ENCODE measurements around the gene CFHR3. TPM values are rescaled to one million over a fixed set of nuclear protein-coding genes. Genes with fewer than 3 reads are reported as not detected.
"Not testable (repeated sequence)": the region's sequence is repeated elsewhere in the genome, so short reads cannot be mapped to it uniquely, and the experiment has no call there.

The CFHR3 gene
- total RNA-seq, 1 experiment from 2014 or later: not detected

- H3K36me3 Mint-ChIP-seq (ENCODE audit: insufficient read depth, unreplicated experiment): no peaks in the 10 kb centered on the region
- TF ChIP-seq, protein P1, sequence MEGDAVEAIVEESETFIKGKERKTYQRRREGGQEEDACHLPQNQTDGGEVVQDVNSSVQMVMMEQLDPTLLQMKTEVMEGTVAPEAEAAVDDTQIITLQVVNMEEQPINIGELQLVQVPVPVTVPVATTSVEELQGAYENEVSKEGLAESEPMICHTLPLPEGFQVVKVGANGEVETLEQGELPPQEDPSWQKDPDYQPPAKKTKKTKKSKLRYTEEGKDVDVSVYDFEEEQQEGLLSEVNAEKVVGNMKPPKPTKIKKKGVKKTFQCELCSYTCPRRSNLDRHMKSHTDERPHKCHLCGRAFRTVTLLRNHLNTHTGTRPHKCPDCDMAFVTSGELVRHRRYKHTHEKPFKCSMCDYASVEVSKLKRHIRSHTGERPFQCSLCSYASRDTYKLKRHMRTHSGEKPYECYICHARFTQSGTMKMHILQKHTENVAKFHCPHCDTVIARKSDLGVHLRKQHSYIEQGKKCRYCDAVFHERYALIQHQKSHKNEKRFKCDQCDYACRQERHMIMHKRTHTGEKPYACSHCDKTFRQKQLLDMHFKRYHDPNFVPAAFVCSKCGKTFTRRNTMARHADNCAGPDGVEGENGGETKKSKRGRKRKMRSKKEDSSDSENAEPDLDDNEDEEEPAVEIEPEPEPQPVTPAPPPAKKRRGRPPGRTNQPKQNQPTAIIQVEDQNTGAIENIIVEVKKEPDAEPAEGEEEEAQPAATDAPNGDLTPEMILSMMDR (IDR thresholded peaks at IDR 0.05; ENCODE audit: unreplicated experiment): no peak
- CTCF ChIA-PET: no interaction called here
- no peak overlapping the region for H3K27ac Mint-ChIP-seq (ENCODE audit: low read depth, unreplicated experiment)
- no peak for DNase-seq (ENCODE audit: unreplicated experiment)
- H3K4me3 Mint-ChIP-seq (ENCODE audit: unreplicated experiment): no peak overlapping the region
- BruUV-seq (replicated peaks): no TSS peak
- H3K4me1 Mint-ChIP-seq (ENCODE audit: insufficient read depth, unreplicated experiment): no peaks in the 10 kb centered on the region
- H3K27me3 Mint-ChIP-seq (ENCODE audit: insufficient read depth, unreplicated experiment): no peaks in the 10 kb centered on the region
- intact Hi-C loops (cut with micrococcal nuclease): no loop called here
- peaks cover 7% of the 10 kb centered on the region for H3K9me3 Mint-ChIP-seq (ENCODE audit: unreplicated experiment)
- POLR2A ChIA-PET: no interaction called here
These were observed 23.3 kb downstream of the CFHR3 start for GRCh38 chr1:196797891-196798290.

- H3K27ac Mint-ChIP-seq (ENCODE audit: low read depth, unreplicated experiment); intact Hi-C loops (cut with micrococcal nuclease); POLR2A ChIA-PET; H3K4me1 Mint-ChIP-seq (ENCODE audit: insufficient read depth, unreplicated experiment); H3K9me3 Mint-ChIP-seq (ENCODE audit: unreplicated experiment); H3K27me3 Mint-ChIP-seq (ENCODE audit: insufficient read depth, unreplicated experiment); H3K4me3 Mint-ChIP-seq (ENCODE audit: unreplicated experiment); H3K36me3 Mint-ChIP-seq (ENCODE audit: insufficient read depth, unreplicated experiment); DNase-seq (ENCODE audit: unreplicated experiment); BruUV-seq (replicated peaks): not testable (repeated sequence)
- CTCF ChIA-PET: interaction anchor here (0.7 kb wide), 1 partner anchor 295 kb away, joined by 3 read pairs; no protein-coding TSS in a partner anchor
These were observed 27.3 kb downstream of the CFHR3 start for GRCh38 chr1:196801920-196802319.

- BruUV-seq (replicated peaks): no TSS peak
- Mint-ChIP-seq H3K27me3 (ENCODE audit: insufficient read depth, unreplicated experiment) (no peaks in the 10 kb centered on the region), H3K9me3 (ENCODE audit: unreplicated experiment) (no peaks in the 10 kb centered on the region), H3K4me1 (ENCODE audit: insufficient read depth, unreplicated experiment) (no peaks in the 10 kb centered on the region), H3K4me3 (ENCODE audit: unreplicated experiment) (no peak overlapping the region), H3K27ac (ENCODE audit: low read depth, unreplicated experiment) (no peak overlapping the region), H3K36me3 (ENCODE audit: insufficient read depth, unreplicated experiment) (no peaks in the 10 kb centered on the region)
- intact Hi-C loops (cut with micrococcal nuclease): no loop called here
- CTCF ChIA-PET: interaction anchor here (0.6 to 1.1 kb wide), 2 partner anchors 18 to 360 kb away, joined by 3 read pairs; no protein-coding TSS in a partner anchor
- POLR2A ChIA-PET: no interaction called here
- no peak for DNase-seq (ENCODE audit: unreplicated experiment)
- TF ChIP-seq, protein P1 (IDR thresholded peaks at IDR 0.05; ENCODE audit: unreplicated experiment): no peak
These were observed 34.0 kb downstream of the CFHR3 start for GRCh38 chr1:196808529-196809235.

GRCh38 chr1:196817442-196817841, 42.8 kb downstream of the CFHR3 start:
- H3K4me3 Mint-ChIP-seq (ENCODE audit: unreplicated experiment); POLR2A ChIA-PET; H3K36me3 Mint-ChIP-seq (ENCODE audit: insufficient read depth, unreplicated experiment); H3K27me3 Mint-ChIP-seq (ENCODE audit: insufficient read depth, unreplicated experiment); CTCF ChIA-PET; H3K4me1 Mint-ChIP-seq (ENCODE audit: insufficient read depth, unreplicated experiment); intact Hi-C loops (cut with micrococcal nuclease); H3K27ac Mint-ChIP-seq (ENCODE audit: low read depth, unreplicated experiment); BruUV-seq (replicated peaks); DNase-seq (ENCODE audit: unreplicated experiment); H3K9me3 Mint-ChIP-seq (ENCODE audit: unreplicated experiment): not testable (repeated sequence)

GRCh38 chr1:196819531-196819930, 44.9 kb downstream of the CFHR3 start, which contains the start of gene CFHR1:
Gene CFHR1 (plus strand): TSS chr1:196819731. CDS start chr1:196819845, 114 bp downstream.
- POLR2A ChIA-PET; H3K36me3 Mint-ChIP-seq (ENCODE audit: insufficient read depth, unreplicated experiment); H3K27me3 Mint-ChIP-seq (ENCODE audit: insufficient read depth, unreplicated experiment); CTCF ChIA-PET; H3K27ac Mint-ChIP-seq (ENCODE audit: low read depth, unreplicated experiment); BruUV-seq (replicated peaks); H3K4me3 Mint-ChIP-seq (ENCODE audit: unreplicated experiment); H3K9me3 Mint-ChIP-seq (ENCODE audit: unreplicated experiment); intact Hi-C loops (cut with micrococcal nuclease); H3K4me1 Mint-ChIP-seq (ENCODE audit: insufficient read depth, unreplicated experiment); DNase-seq (ENCODE audit: unreplicated experiment): not testable (repeated sequence)
